Measurements from ENCODE around the gene CHCHD6.

The CHCHD6 gene

GRCh38 chr3:126685493-126685892 is 18.5 kb upstream of the CHCHD6 start:
- no peak for FAIRE-seq
- no peak for DNase-seq (ENCODE audit: insufficient read length)
- TF ChIP-seq TAF1 (IDR thresholded peaks at IDR 0.05; ENCODE audit: borderline replicate concordance, low read depth, low read length) (no peak), POLR2AphosphoS5 (IDR thresholded peaks at IDR 0.05; ENCODE audit: low read depth, low read length) (no peak), POLR2A (IDR thresholded peaks at IDR 0.05; ENCODE audit: low read depth, low read length) (no peak)

GRCh38 chr3:126691765-126692164 is 12.3 kb upstream of the CHCHD6 start:
- DNase-seq (ENCODE audit: insufficient read length) (no peak), FAIRE-seq (no peak)

GRCh38 chr3:126692858-126693257 is 11.2 kb upstream of the CHCHD6 start:
- FAIRE-seq = no peak
- no peak for TF ChIP-seq POLR2A (IDR thresholded peaks at IDR 0.05; ENCODE audit: low read depth, low read length)
- no peak for TF ChIP-seq POLR2AphosphoS5 (IDR thresholded peaks at IDR 0.05; ENCODE audit: low read depth, low read length)
- no peak for TF ChIP-seq TAF1 (IDR thresholded peaks at IDR 0.05; ENCODE audit: borderline replicate concordance, low read depth, low read length)
- no peak for DNase-seq (ENCODE audit: insufficient read length)

More at GRCh38 chr3:126691765-126692164, 12.3 kb upstream of the CHCHD6 start:
- TF ChIP-seq POLR2A (IDR thresholded peaks at IDR 0.05; ENCODE audit: low read depth, low read length) = no peak
- TF ChIP-seq TAF1 (IDR thresholded peaks at IDR 0.05; ENCODE audit: borderline replicate concordance, low read depth, low read length) = no peak
- no peak for TF ChIP-seq POLR2AphosphoS5 (IDR thresholded peaks at IDR 0.05; ENCODE audit: low read depth, low read length)

- TF ChIP-seq TAF1 (IDR thresholded peaks at IDR 0.05; ENCODE audit: borderline replicate concordance, low read depth, low read length) (no peak), POLR2A (IDR thresholded peaks at IDR 0.05; ENCODE audit: low read depth, low read length) (no peak), POLR2AphosphoS5 (IDR thresholded peaks at IDR 0.05; ENCODE audit: low read depth, low read length) (no peak)
- no peak for FAIRE-seq
- DNase-seq (ENCODE audit: insufficient read length) = no peak
Measured at GRCh38 chr3:126693921-126694320, 10.1 kb upstream of the CHCHD6 start.

GRCh38 chr3:126696701-126697267 is 7.3 kb upstream of the CHCHD6 start:
- FAIRE-seq = no peak
- TF ChIP-seq TAF1 (IDR thresholded peaks at IDR 0.05; ENCODE audit: borderline replicate concordance, low read depth, low read length) = no peak
- no peak for DNase-seq (ENCODE audit: insufficient read length)

GRCh38 chr3:126699011-126699410 is 5.0 kb upstream of the CHCHD6 start:
- DNase-seq (ENCODE audit: insufficient read length) = no peak

GRCh38 chr3:126704494-126705214 is 614 bp downstream of the CHCHD6 start:
- no peak for FAIRE-seq
- TF ChIP-seq POLR2A (IDR thresholded peaks at IDR 0.05; ENCODE audit: low read depth, low read length) = no peak
- no peak for TF ChIP-seq TAF1 (IDR thresholded peaks at IDR 0.05; ENCODE audit: borderline replicate concordance, low read depth, low read length)
- no peak for TF ChIP-seq POLR2AphosphoS5 (IDR thresholded peaks at IDR 0.05; ENCODE audit: low read depth, low read length)
- DNase-seq (ENCODE audit: insufficient read length) = peak; percentile 46

More at GRCh38 chr3:126699011-126699410, 5.0 kb upstream of the CHCHD6 start:
- TF ChIP-seq TAF1 (IDR thresholded peaks at IDR 0.05; ENCODE audit: borderline replicate concordance, low read depth, low read length) = no peak
- TF ChIP-seq POLR2A (IDR thresholded peaks at IDR 0.05; ENCODE audit: low read depth, low read length) = no peak
- no peak for TF ChIP-seq POLR2AphosphoS5 (IDR thresholded peaks at IDR 0.05; ENCODE audit: low read depth, low read length)
- FAIRE-seq = no peak

GRCh38 chr3:126706631-126707030 is 2.6 kb downstream of the CHCHD6 start:
- DNase-seq (ENCODE audit: insufficient read length) = no peak
- no peak for FAIRE-seq
- no peak for TF ChIP-seq POLR2AphosphoS5 (IDR thresholded peaks at IDR 0.05; ENCODE audit: low read depth, low read length)
- no peak for TF ChIP-seq POLR2A (IDR thresholded peaks at IDR 0.05; ENCODE audit: low read depth, low read length)
- TF ChIP-seq TAF1 (IDR thresholded peaks at IDR 0.05; ENCODE audit: borderline replicate concordance, low read depth, low read length) = no peak

GRCh38 chr3:126711121-126711760 is 7.2 kb downstream of the CHCHD6 start:
- TF ChIP-seq POLR2A (IDR thresholded peaks at IDR 0.05; ENCODE audit: low read depth, low read length) (no peak), POLR2AphosphoS5 (IDR thresholded peaks at IDR 0.05; ENCODE audit: low read depth, low read length) (no peak), TAF1 (IDR thresholded peaks at IDR 0.05; ENCODE audit: borderline replicate concordance, low read depth, low read length) (no peak)
- no peak for DNase-seq (ENCODE audit: insufficient read length)
- FAIRE-seq = no peak

GRCh38 chr3:126713199-126713598 is 9.2 kb downstream of the CHCHD6 start:
- DNase-seq (ENCODE audit: insufficient read length) = no peak
- no peak for FAIRE-seq
- TF ChIP-seq POLR2A (IDR thresholded peaks at IDR 0.05; ENCODE audit: low read depth, low read length) = no peak

GRCh38 chr3:126714276-126714900 is 10.3 kb downstream of the CHCHD6 start:
- no peak for TF ChIP-seq TAF1 (IDR thresholded peaks at IDR 0.05; ENCODE audit: borderline replicate concordance, low read depth, low read length)
- DNase-seq (ENCODE audit: insufficient read length) = no peak
- no peak for FAIRE-seq

- no peak for TF ChIP-seq POLR2AphosphoS5 (IDR thresholded peaks at IDR 0.05; ENCODE audit: low read depth, low read length)
- no peak for TF ChIP-seq POLR2A (IDR thresholded peaks at IDR 0.05; ENCODE audit: low read depth, low read length)
- TF ChIP-seq TAF1 (IDR thresholded peaks at IDR 0.05; ENCODE audit: borderline replicate concordance, low read depth, low read length) = no peak
- FAIRE-seq (no peak), DNase-seq (ENCODE audit: insufficient read length) (no peak)
Measured at GRCh38 chr3:126714921-126715320, 10.9 kb downstream of the CHCHD6 start.

Data from GM12892 (cell line).